Activated CD4-positive, alpha-beta memory T cell treated with anti-CD3 and anti-CD28 coated beads, Interleukin-2, amount 10 ng/mL, durations not matched to agents 7 days and 5 days (primary cell): ENCODE data around the gene CD84. TPM values are rescaled to one million over a fixed set of nuclear protein-coding genes. Genes with fewer than 3 reads are reported as not detected.
"Not testable (repeated sequence)": the region's sequence is repeated elsewhere in the genome, so short reads cannot be mapped to it uniquely, and the experiment has no call there.

Experiments
- CTCF ChIA-PET: fragments of 350-600 bp; sonication (Branson Sonifier 250); formaldehyde crosslinking; loops from one replicate; lab custom pipeline; 2021; ENCODE audit warnings: antibody characterized with exemption, inconsistent platforms; lab: Charles Lee
- POLR2A ChIA-PET: fragments of 350-600 bp; sonication (Branson Sonifier 250); formaldehyde crosslinking; loops from one replicate; lab custom pipeline; 2021; ENCODE audit warnings: antibody characterized with exemption; lab: Charles Lee
- DNase-seq: peaks from one replicate; pipeline ENCODE4 v3.0.0-alpha.2; 2020
- H3K27ac Mint-ChIP-seq: one replicate; pipeline ENCODE4 v1.8.0; 2021; ENCODE audit warnings: mild to moderate bottlenecking, mixed read lengths
- H3K27me3 Mint-ChIP-seq: one replicate; pipeline ENCODE4 v1.8.0; 2021; ENCODE audit warnings: mixed read lengths
- H3K36me3 Mint-ChIP-seq: one replicate; pipeline ENCODE4 v1.8.0; 2021; ENCODE audit warnings: low read depth, mixed read lengths
- H3K4me1 Mint-ChIP-seq: one replicate; pipeline ENCODE4 v1.8.0; 2021; ENCODE audit warnings: mixed read lengths
- H3K4me3 Mint-ChIP-seq: one replicate; pipeline ENCODE4 v1.8.0; 2021; ENCODE audit warnings: mild to moderate bottlenecking, mixed read lengths
- H3K9me3 Mint-ChIP-seq: one replicate; pipeline ENCODE4 v1.8.0; 2021; ENCODE audit warnings: mixed read lengths
- total RNA-seq, 2 experiments: library from RNA; stranded (reverse); gene quantifications; one replicate each; pipeline ENCODE4 v1.2.3, GENCODE V29; 2021

The CD84 gene
- total RNA-seq, 2 experiments from 2014 or later, result 21.6 to 23.3 TPM

DNA sequence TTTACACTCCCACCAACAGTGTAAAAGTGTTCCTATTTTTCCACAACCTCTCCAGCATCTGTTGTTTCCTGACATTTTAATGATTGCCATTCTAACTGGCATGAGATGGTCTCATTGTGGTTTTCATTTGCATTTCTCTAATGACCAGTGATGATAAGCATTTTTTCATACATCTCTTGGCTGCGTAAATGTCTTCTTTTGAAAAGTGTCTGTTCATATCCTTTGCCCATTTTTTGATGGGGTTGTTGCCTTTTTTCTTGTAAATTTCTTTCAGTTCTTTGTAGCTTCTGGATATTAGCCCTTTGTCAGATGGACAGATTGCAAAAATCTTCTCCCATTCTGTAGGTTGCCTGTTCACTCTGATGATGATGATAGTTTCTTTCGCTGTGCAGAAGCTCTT, 3.7 kb upstream of the CD84 start:
- POLR2A ChIA-PET, result not testable (repeated sequence)
- H3K4me1 Mint-ChIP-seq, result peaks cover 35% of the 10 kb centered on the region
- CTCF ChIA-PET, result interaction anchor here (1.5 kb wide), 1 partner anchor 23 kb away, joined by 4 read pairs; no protein-coding TSS in a partner anchor

GRCh38 chr1:160581961-160582360, 2.7 kb upstream of the CD84 start:
- Mint-ChIP-seq H3K27ac (no peak overlapping the region), H3K4me3 (no peak overlapping the region), H3K4me1 (peaks cover 44% of the 10 kb centered on the region), H3K36me3 (peaks cover 19% of the 10 kb centered on the region), H3K27me3 (no peaks in the 10 kb centered on the region), H3K9me3 (peaks cover 5% of the 10 kb centered on the region)
- CTCF ChIA-PET, result interaction anchor here (1.5 kb wide), 1 partner anchor 38 kb away, joined by 3 read pairs; no protein-coding TSS in a partner anchor
- no peak for DNase-seq
- POLR2A ChIA-PET, result no interaction called here

More for the DNA sequence above, 3.7 kb upstream of the CD84 start:
- H3K27ac Mint-ChIP-seq, H3K4me3 Mint-ChIP-seq, DNase-seq, H3K27me3 Mint-ChIP-seq, H3K9me3 Mint-ChIP-seq: not testable (repeated sequence)
- H3K36me3 Mint-ChIP-seq, result peaks cover 19% of the 10 kb centered on the region

- ChIA-PET POLR2A (interaction anchor here (1.2 to 10.4 kb wide), 3 partner anchors 17 to 137 kb away, joined by 4 to 203 read pairs (median 6); no protein-coding TSS in a partner anchor), CTCF (interaction anchor here (1.2 to 1.5 kb wide), 2 partner anchors 36 to 152 kb away, joined by 3 to 4 read pairs; no protein-coding TSS in a partner anchor)
- Mint-ChIP-seq H3K27me3 (no peaks in the 10 kb centered on the region), H3K4me3 (no peak overlapping the region), H3K36me3 (peaks cover 19% of the 10 kb centered on the region), H3K4me1 (peaks cover 57% of the 10 kb centered on the region), H3K27ac (peak overlapping the region; percentile 1), H3K9me3 (peaks cover 5% of the 10 kb centered on the region)
- no peak for DNase-seq
These were observed 1.0 kb upstream of the CD84 start for GRCh38 chr1:160580221-160580812.

GRCh38 chr1:160578525-160579191, 638 bp downstream of the CD84 start:
- Mint-ChIP-seq H3K9me3 (peaks cover 5% of the 10 kb centered on the region), H3K36me3 (peaks cover 15% of the 10 kb centered on the region), H3K4me1 (peaks cover 63% of the 10 kb centered on the region), H3K27ac (peak overlapping the region; percentile 88), H3K27me3 (no peaks in the 10 kb centered on the region), H3K4me3 (peak overlapping the region; percentile 81)
- no peak for DNase-seq
- POLR2A ChIA-PET, result interaction anchor here (0.7 to 10.4 kb wide), 12 partner anchors 15 to 150 kb away, joined by 3 to 203 read pairs (median 4); partner anchors contain the start of genes SLAMF1 and SLAMF6
- CTCF ChIA-PET, result interaction anchor here (1.0 to 1.8 kb wide), 8 partner anchors 10 to 150 kb away, joined by 3 to 9 read pairs (median 3); partner anchors contain the start of gene SLAMF6

- Mint-ChIP-seq H3K4me3 (peak overlapping the region; percentile 81), H3K4me1 (peaks cover 68% of the 10 kb centered on the region), H3K27ac (peak overlapping the region; percentile 88), H3K9me3 (peaks cover 3% of the 10 kb centered on the region), H3K36me3 (peaks cover 14% of the 10 kb centered on the region), H3K27me3 (no peaks in the 10 kb centered on the region)
- ChIA-PET CTCF (interaction anchor here (0.7 to 1.8 kb wide), 15 partner anchors 10 to 150 kb away, joined by 3 to 9 read pairs (median 3); partner anchors contain the start of gene SLAMF6), POLR2A (interaction anchor here (0.7 to 10.4 kb wide), 18 partner anchors 15 to 149 kb away, joined by 3 to 203 read pairs (median 4); partner anchors contain the start of genes SLAMF1 and SLAMF6)
- no peak for DNase-seq
These were observed 1.1 kb downstream of the CD84 start for GRCh38 chr1:160578175-160578524.

GRCh38 chr1:160577671-160578070, 1.6 kb downstream of the CD84 start:
- no peaks in the 10 kb centered on the region for H3K27me3 Mint-ChIP-seq
- H3K9me3 Mint-ChIP-seq, result no peaks in the 10 kb centered on the region
- H3K4me3 Mint-ChIP-seq, result peak overlapping the region; percentile 72
- H3K36me3 Mint-ChIP-seq, result peaks cover 11% of the 10 kb centered on the region
- ChIA-PET POLR2A (interaction anchor here (0.7 to 10.4 kb wide), 18 partner anchors 14 to 149 kb away, joined by 3 to 203 read pairs (median 4); partner anchors contain the start of gene SLAMF1), CTCF (interaction anchor here (0.7 to 1.8 kb wide), 14 partner anchors 9 to 149 kb away, joined by 3 to 9 read pairs (median 3); partner anchors contain the start of gene SLAMF6)
- H3K27ac Mint-ChIP-seq, result peak overlapping the region; percentile 80
- DNase-seq, result no peak
- peaks cover 70% of the 10 kb centered on the region for H3K4me1 Mint-ChIP-seq

GRCh38 chr1:160576884-160577283, 2.4 kb downstream of the CD84 start:
- DNase-seq, result no peak
- Mint-ChIP-seq H3K36me3 (peaks cover 15% of the 10 kb centered on the region), H3K4me1 (peaks cover 74% of the 10 kb centered on the region), H3K9me3 (no peaks in the 10 kb centered on the region), H3K4me3 (peak overlapping the region; percentile 72), H3K27ac (peak overlapping the region; percentile 80), H3K27me3 (no peaks in the 10 kb centered on the region)
- ChIA-PET CTCF (interaction anchor here (1.0 to 1.6 kb wide), 10 partner anchors 9 to 54 kb away, joined by 3 to 5 read pairs (median 3); partner anchors contain the start of gene SLAMF6), POLR2A (interaction anchor here (1.0 to 10.4 kb wide), 9 partner anchors 14 to 139 kb away, joined by 3 to 203 read pairs (median 4); partner anchors contain the start of gene SLAMF1)

GRCh38 chr1:160576390-160576789, 2.9 kb downstream of the CD84 start:
- CTCF ChIA-PET, result interaction anchor here (0.8 to 1.6 kb wide), 5 partner anchors 9 to 148 kb away, joined by 3 read pairs; no protein-coding TSS in a partner anchor
- Mint-ChIP-seq H3K36me3 (peaks cover 18% of the 10 kb centered on the region), H3K27me3 (no peaks in the 10 kb centered on the region), H3K4me1 (peaks cover 76% of the 10 kb centered on the region), H3K27ac (peak overlapping the region; percentile 80), H3K9me3 (no peaks in the 10 kb centered on the region), H3K4me3 (peak overlapping the region; percentile 72)
- DNase-seq, result no peak
- POLR2A ChIA-PET, result interaction anchor here (0.8 to 10.4 kb wide), 9 partner anchors 13 to 144 kb away, joined by 3 to 203 read pairs (median 4); partner anchors contain the start of gene SLAMF1

DNA sequence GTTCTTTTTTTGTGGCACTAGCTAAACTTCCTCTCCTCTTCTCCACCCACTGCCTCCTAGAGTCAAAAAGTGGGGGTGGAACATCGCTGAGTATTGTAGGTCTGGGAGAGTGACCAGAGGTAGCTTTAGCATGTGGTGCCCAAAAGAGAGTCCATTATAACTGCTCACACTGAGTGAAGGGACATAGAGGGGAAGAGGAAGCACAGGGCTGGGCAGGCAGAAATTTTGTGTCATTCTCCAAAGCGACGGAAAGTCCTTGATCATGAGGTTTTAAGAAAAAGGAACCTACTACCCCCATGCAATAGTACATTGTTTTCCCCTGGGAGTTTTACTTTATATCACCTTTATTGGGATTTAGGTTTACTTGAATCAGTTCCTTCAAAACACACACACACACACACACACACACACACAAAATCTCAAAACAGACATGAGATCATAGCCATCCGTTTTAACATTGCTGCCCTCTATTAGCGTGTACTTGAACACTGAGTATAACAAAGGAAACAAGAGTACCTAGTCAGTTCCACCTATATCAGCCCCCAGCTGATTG, 4.1 kb downstream of the CD84 start:
- H3K9me3 Mint-ChIP-seq, result peaks cover 2% of the 10 kb centered on the region
- peak overlapping the region; percentile 52 for H3K4me3 Mint-ChIP-seq
- H3K27ac Mint-ChIP-seq, result peak overlapping the region; percentile 80
- no peak for DNase-seq
- peaks cover 76% of the 10 kb centered on the region for H3K4me1 Mint-ChIP-seq
- ChIA-PET CTCF (interaction anchor here (0.8 to 0.9 kb wide), 2 partner anchors 13 to 34 kb away, joined by 3 read pairs; no protein-coding TSS in a partner anchor), POLR2A (interaction anchor here (1.4 to 10.4 kb wide), 2 partner anchors 12 to 107 kb away, joined by 3 to 203 read pairs; no protein-coding TSS in a partner anchor)
- H3K27me3 Mint-ChIP-seq, result no peaks in the 10 kb centered on the region
- H3K36me3 Mint-ChIP-seq, result peaks cover 25% of the 10 kb centered on the region

DNA sequence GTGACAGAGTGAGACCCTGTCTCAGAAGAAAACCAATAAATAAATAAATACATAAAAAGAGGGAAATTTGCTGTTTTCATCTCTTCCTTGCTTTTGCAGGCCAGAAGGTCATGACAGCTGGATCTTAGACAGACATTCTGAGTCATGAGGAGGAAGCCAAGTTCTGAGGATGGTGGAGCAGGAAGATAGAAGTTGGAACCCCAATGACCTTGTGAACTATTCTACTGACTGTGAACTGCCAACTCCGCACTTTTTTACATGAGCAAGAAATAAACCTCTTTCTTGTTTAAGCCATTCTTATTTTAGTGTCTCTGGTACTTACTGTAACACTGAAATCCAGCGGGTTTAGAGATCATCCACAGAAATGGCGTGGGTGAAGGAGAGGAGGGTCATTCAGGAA, 8.5 kb downstream of the CD84 start:
- H3K4me1 Mint-ChIP-seq, result peaks cover 83% of the 10 kb centered on the region
- H3K27me3 Mint-ChIP-seq, result no peaks in the 10 kb centered on the region
- DNase-seq, result no peak
- peaks cover 38% of the 10 kb centered on the region for H3K36me3 Mint-ChIP-seq
- H3K4me3 Mint-ChIP-seq, result no peak overlapping the region
- ChIA-PET CTCF (interaction anchor here (1.4 kb wide), 1 partner anchor 10 kb away, joined by 5 read pairs; no protein-coding TSS in a partner anchor), POLR2A (interaction anchor here (0.6 to 16.8 kb wide), 4 partner anchors 6 to 49 kb away, joined by 3 to 203 read pairs (median 3); partner anchors contain the start of gene CD84)
- peaks cover 2% of the 10 kb centered on the region for H3K9me3 Mint-ChIP-seq
- peak overlapping the region; percentile 6 for H3K27ac Mint-ChIP-seq

DNA sequence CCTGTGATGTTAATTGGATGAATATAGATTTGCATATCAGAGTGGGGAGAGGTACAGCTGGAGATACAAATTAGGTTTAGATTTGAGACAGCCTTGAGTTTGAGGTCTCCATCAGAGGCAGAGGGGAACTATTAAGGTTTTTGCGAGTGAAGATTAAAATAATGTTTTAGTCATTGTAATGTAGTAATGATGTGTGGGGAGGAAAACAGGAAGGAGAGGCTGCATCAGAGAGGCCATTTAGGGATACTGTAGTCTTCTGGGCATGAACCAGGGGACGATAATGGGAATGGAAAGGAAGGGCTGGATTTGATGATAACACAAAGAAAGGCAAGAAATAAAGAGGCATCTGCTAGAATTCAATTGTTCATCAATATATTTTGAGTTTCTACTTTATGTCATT, 9.5 kb downstream of the CD84 start:
- Mint-ChIP-seq H3K9me3 (peaks cover 2% of the 10 kb centered on the region), H3K4me3 (no peak overlapping the region), H3K36me3 (peaks cover 44% of the 10 kb centered on the region), H3K27ac (peak overlapping the region; percentile 97), H3K27me3 (no peaks in the 10 kb centered on the region), H3K4me1 (peaks cover 82% of the 10 kb centered on the region)
- ChIA-PET CTCF (interaction anchor here (0.6 to 1.4 kb wide), 2 partner anchors 9 to 197 kb away, joined by 3 to 5 read pairs; no protein-coding TSS in a partner anchor), POLR2A (interaction anchor here (1.1 to 16.8 kb wide), 4 partner anchors 7 to 30 kb away, joined by 3 to 203 read pairs (median 3); partner anchors contain the start of gene CD84)
- no peak for DNase-seq
